HG02884 (cell line): ENCODE data around the gene MRPL2.
"Not testable (repeated sequence)": the region's sequence is repeated elsewhere in the genome, so short reads cannot be mapped to it uniquely, and the experiment has no call there.

Experiments
- ATAC-seq: cut with Tn5 transposase; IDR thresholded peaks from one replicate; pipeline ENCODE4 v1.9.1; 2021; ENCODE audit warnings: mild to moderate bottlenecking, moderate library complexity; ENCODE audit not compliant: unreplicated experiment

Gene MRPL2

DNA sequence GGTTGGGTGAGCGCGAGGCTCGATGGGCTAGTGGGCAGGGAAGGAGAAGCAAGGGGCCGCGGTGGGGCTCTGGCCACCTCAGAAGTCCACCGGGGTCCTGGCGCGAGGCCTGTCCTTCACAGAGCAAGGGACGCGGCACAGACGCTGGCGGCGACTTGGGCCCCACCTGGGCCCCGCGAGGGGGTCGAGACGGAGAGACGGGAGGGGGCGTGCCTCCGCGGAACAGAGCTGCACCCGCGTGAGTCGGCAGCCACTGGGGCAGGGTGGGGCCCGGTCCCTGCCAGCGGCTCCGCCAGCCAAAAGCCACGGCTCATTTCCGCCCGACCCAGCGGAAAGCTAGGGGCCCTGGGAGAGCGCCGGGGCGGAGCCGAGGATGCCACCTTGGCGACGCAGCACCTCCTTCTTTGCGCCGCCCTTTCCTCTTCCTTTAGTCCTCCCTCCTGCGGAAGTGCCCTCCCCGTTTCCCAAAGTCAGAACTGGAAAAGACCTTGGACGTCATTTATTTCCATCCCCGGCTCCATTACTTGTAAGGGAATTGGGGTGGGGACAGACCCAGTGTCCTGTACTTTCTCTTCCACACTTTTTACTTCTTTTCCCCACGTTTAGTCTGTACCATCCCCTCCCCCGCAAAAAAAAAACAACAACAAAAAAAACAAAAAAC, 5.6 kb downstream of the MRPL2 start, which contains the start of gene CUL7:
Gene CUL7 (minus strand): TSS at position 307 of the 661 bp plus-strand sequence. CDS start 1,063 bp downstream, outside the sequence.
- peak; percentile 76 for ATAC-seq

DNA sequence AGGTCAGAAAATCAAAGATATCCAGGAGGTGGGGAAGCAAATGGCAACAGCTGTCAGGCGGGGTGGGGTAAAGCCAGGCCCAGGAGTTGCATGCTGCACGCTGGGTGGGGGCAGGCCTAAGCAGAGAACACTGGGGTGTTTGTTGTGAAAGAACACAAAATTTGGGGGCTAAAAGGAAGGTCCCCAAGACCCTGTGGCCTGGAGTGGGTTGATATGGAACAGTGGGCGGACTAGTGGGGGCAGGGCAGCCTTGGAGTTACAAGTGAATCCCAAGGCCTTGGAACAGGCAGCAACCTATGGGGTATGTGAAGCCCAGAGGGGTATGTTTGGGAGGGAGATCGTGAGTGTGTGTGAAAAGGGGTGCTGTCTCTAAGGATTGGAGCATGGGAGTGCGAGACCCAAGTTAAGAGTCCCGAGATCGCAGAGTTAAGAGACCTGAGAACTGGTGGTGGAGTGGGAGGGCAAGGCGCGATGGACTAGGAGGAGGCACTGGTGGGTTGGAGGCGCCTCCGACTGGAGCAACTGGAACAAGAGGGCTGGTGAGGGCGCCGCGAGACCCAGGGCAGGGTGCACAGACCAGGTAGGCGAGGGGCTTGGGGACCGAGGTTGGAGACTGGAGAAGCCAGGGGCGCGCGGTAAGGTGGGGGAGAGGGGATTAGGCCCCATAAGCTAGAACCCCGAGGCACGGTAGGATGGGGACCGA, 6.2 kb downstream of the MRPL2 start:
- peak; percentile 10 for ATAC-seq

DNA sequence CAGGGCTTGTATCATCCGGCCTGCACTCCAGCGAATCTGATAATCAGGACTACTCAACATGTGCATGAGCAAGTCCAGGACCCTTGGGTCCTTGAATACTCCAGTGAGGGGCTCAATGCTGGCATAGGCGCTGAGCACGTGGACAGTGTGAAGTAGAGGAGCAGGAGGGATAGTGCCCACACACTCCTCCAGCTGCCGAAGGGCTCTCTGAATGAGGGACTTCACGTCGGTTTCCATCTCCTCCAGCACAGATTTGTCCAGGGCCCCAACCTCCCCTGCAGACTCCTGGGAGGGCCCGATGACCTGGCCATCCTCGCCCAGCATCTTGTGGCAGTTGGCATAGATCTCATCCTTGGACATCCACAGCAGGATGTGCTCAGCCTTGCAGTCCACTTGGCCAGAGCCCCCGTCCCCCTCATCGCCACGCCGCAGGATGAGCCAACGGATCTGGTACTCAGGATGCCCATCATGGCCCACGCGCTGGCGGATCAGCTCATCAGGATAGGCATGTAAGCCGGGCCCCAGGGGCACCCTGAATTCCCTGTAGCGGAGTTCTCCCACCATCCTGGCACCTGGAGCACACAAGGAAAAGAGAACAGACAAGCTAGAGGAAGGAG, 6.9 kb downstream of the MRPL2 start:
- no peak for ATAC-seq

- no peak for ATAC-seq
Observed at GRCh38 chr6:43050981-43051380, 8.3 kb downstream of the MRPL2 start.

GRCh38 chr6:43047998-43048397, 11.2 kb downstream of the MRPL2 start:
- ATAC-seq, result no peak

DNA sequence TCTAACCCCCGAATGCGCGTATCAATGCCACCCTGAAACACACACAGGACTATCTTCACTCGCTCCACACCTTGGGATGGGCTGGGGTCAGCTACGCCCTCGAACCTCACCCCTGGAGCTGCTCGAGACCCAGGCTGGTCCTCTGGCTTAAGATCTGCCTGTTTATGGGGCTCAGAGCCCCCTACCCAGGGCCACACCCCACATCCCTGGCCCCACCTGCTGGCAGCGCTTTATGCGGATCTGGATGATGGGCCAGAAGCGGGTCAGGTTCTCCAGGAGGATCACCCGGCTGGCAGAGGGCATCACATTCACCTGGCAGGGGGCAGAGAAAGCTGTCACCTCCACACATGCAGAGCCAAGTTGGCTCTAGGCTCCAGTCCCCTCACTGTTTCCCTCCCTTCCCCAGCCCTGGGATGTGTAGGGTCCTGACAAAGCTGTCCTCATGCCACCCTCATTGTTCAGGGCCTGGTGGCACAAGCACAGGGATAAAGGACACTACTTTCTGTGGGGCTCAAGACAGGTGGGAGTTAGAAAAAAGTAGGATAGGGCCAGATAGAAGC, 13.8 kb downstream of the MRPL2 start:
- no peak for ATAC-seq

DNA sequence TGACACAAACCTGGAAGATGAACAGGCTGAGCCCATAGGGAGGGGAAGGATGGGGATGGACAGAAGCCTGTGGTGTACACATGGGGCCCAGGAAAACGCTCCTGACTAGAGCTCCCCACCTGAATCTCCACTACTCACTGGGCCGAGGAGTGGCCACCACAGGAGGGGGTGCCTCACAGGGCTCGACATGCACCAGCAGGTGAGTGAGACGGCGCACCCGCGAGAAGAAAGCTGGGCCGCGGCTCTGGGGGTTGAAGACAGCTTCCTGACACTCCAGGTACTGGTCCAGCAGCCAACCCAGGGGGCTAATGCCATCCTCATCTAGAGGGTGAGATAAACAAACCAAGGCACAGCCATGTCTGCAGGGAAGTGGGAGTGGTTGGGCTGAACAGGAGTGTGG, 15.9 kb downstream of the MRPL2 start:
- no peak for ATAC-seq

- ATAC-seq, result not testable (repeated sequence)
Observed at GRCh38 chr6:43041475-43041874, 17.8 kb downstream of the MRPL2 start.

GRCh38 chr6:43040542-43041257, 18.5 kb downstream of the MRPL2 start:
- no peak for ATAC-seq

- no peak for ATAC-seq
Observed at GRCh38 chr6:43038727-43039126, 20.5 kb downstream of the MRPL2 start.

DNA sequence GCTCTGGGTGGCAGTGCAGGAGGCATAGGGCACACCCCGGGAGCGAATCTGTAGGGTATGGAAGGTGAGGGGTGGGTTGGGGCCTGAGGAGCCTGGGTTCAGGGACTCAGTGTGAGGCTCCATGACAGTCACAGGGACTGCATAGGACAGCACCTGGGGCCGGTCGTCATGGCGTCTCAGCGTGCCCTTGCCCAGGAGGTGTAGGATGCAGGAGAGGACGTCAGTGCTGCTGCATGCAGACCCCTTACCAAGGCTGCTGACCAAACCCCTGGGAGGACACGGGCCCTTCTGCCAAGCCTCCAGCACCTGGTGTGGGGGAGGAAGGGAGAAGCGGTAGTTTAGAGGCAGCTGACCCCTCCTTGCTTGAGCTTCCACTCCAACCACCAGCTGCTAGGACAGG, 21.5 kb downstream of the MRPL2 start:
- ATAC-seq, result no peak

GRCh38 chr6:43037197-43037596, 22.0 kb downstream of the MRPL2 start:
- no peak for ATAC-seq

GRCh38 chr6:43036712-43037111, 22.5 kb downstream of the MRPL2 start:
- no peak for ATAC-seq

GRCh38 chr6:43035495-43036194, 23.6 kb downstream of the MRPL2 start:
- no peak for ATAC-seq

- ATAC-seq, result no peak
Observed at GRCh38 chr6:43034190-43034525, 25.1 kb downstream of the MRPL2 start.

GRCh38 chr6:43033496-43034189, 25.6 kb downstream of the MRPL2 start:
- ATAC-seq, result no peak

GRCh38 chr6:43032326-43032725, 26.9 kb downstream of the MRPL2 start:
- no peak for ATAC-seq

- ATAC-seq, result no peak
Observed at GRCh38 chr6:43029120-43029519, 30.1 kb downstream of the MRPL2 start.

GRCh38 chr6:43026365-43026764, 32.9 kb downstream of the MRPL2 start:
- no peak for ATAC-seq

- ATAC-seq, result no peak
Observed at GRCh38 chr6:43024436-43024835, 34.8 kb downstream of the MRPL2 start.
